IgD-negative memory B cell (primary cell): ENCODE measurements around the gene CTNNA3. TPM values are rescaled to one million over a fixed set of nuclear protein-coding genes. Genes with fewer than 3 reads are reported as not detected.
A peak's percentile ranks its signal among the peaks of the same experiment; 100 is the strongest.

Experiments
- H3K27ac Mint-ChIP-seq, 3 donors: one replicate each; pipeline ENCODE4 v1.8.0; 2020 to 2022; ENCODE audit warnings: mild to moderate bottlenecking in 3 of 3, mixed read lengths in 3 of 3, moderate library complexity in 1 of 3
- H3K27me3 Mint-ChIP-seq: one replicate; pipeline ENCODE4 v1.8.0; 2021; ENCODE audit warnings: mixed read lengths
- H3K36me3 Mint-ChIP-seq: one replicate; pipeline ENCODE4 v1.8.0; 2020; ENCODE audit warnings: mild to moderate bottlenecking, mixed read lengths
- H3K4me1 Mint-ChIP-seq, 3 donors: one replicate each; pipeline ENCODE4 v1.8.0; 2020 to 2022; ENCODE audit warnings: mixed read lengths in 3 of 3, mild to moderate bottlenecking in 1 of 3
- H3K4me3 Mint-ChIP-seq, 4 donors: one replicate each; pipeline ENCODE4 v1.8.0; 2020 to 2022; ENCODE audit warnings: mild to moderate bottlenecking in 4 of 4, mixed read lengths in 4 of 4, moderate library complexity in 3 of 4
- H3K9me3 Mint-ChIP-seq, 3 donors: one replicate each; pipeline ENCODE4 v1.8.0; 2020 to 2021; ENCODE audit warnings: mixed read lengths in 3 of 3, mild to moderate bottlenecking in 1 of 3
- polyA plus RNA-seq: library from polyadenylated mRNA; unstranded; fragments of 300-500 nt; fragmentation: Illumina TruSeq; gene quantifications from one replicate; pipeline ENCODE4 v1.2.3, GENCODE V29; 2021

The CTNNA3 gene
- polyA plus RNA-seq, 1 donor from 2014 or later = 1.0 TPM

DNA sequence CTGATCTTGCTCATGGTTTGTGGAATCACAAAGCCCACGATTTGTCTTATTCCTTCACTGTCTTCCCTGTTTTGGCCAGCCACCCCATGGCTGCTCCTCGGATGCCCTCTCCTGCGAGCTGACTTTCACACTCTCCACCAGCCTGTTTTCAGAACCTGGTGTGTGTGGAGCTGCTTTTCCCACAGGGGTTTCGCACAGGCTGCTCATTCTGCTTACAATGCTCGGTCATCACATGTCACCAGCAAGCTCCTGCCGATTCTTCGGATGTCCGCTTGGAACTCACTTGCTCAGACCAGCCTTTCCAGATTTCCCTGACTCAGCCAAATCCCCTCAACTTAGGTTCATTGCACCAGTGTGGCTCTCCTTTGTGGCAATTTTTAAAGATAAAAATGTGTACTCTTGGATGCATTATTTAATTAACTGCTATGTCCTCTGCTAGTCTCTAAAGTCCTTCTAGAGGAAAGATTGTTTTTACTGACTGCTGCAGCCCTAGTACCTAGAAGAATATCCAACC, 1788.7 kb downstream of the CTNNA3 start:
- no peak overlapping the region for H3K27ac Mint-ChIP-seq
- peaks cover 1 to 5% (median 2%) of the 10 kb centered on the region in 3 donors for H3K9me3 Mint-ChIP-seq
- no peaks in the 10 kb centered on the region for H3K27me3 Mint-ChIP-seq
- H3K36me3 Mint-ChIP-seq = no peaks in the 10 kb centered on the region
- H3K4me3 Mint-ChIP-seq = no peak overlapping the region
- H3K4me1 Mint-ChIP-seq = no peaks in the 10 kb centered on the region

DNA sequence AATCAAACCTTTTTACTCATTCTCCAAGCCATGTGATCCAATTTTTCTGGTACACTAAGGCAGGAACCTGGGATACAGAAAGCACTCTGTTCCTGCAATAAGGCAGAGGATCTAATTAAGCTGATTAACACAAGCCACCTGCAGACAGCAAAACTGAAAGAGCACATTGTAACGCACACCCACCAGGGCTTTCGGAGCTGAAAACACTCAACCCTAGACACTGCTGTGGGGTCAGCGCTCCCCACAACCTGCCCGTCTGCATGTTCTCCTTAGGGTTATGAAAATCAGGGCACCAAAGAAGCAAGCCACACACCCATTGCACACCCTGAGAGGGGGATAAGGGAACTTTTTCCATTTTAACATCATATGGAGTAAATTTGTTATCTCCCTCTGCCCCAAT, 1792.4 kb downstream of the CTNNA3 start:
- Mint-ChIP-seq H3K4me3 (no peak overlapping the region), H3K36me3 (no peaks in the 10 kb centered on the region), H3K4me1 (no peaks in the 10 kb centered on the region), H3K9me3 (peaks cover 1 to 11% (median 8%) of the 10 kb centered on the region in 3 donors), H3K27ac (no peak overlapping the region), H3K27me3 (no peaks in the 10 kb centered on the region)

DNA sequence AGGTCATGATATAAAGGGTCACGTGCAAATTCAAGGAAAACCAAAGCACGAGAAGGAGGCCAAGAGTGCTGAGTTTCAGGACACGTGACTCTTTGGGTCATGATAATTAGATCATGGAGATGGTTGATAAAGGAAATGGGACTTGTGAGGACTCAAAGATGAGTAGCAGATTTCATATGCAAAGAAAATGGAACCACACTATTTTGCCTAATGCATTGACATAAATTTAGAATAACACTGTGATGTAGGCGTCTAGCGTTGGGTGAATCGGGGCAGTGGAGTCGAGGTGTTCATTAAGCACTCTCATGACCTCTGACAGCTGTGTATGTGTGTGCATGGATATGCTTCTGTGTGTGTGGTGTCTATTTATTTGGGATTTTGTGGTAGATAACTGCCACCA, 1795.7 kb downstream of the CTNNA3 start:
- peak overlapping the region in 1 of 3 donors; percentile 34 for H3K27ac Mint-ChIP-seq
- H3K4me1 Mint-ChIP-seq = no peaks in the 10 kb centered on the region
- peaks cover 1 to 11% (median 8%) of the 10 kb centered on the region in 3 donors for H3K9me3 Mint-ChIP-seq
- H3K4me3 Mint-ChIP-seq = no peak overlapping the region
- no peaks in the 10 kb centered on the region for H3K27me3 Mint-ChIP-seq
- H3K36me3 Mint-ChIP-seq = no peaks in the 10 kb centered on the region

DNA sequence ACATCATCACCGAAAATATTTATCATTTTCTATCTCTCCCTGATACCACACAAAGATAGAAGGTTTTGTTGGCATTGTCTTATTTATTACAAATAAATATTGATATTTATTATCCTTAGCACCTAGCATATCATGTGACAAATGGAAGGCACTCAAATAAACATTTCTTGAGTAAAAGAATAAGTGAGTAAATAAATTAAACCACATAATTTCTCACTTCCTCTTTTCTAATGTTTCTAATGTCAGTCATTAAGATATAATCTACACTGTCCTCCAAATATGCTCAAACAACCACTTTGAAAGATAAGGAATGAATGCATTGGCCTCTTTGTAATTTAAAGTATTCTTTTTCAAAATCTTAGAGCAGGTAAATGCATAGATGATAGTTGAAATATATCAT, 1797.9 kb downstream of the CTNNA3 start:
- H3K4me3 Mint-ChIP-seq = no peak overlapping the region
- no peaks in the 10 kb centered on the region for H3K27me3 Mint-ChIP-seq
- no peaks in the 10 kb centered on the region for H3K4me1 Mint-ChIP-seq
- no peak overlapping the region for H3K27ac Mint-ChIP-seq
- no peaks in the 10 kb centered on the region for H3K36me3 Mint-ChIP-seq
- H3K9me3 Mint-ChIP-seq = peaks cover 0 to 8% (median 6%) of the 10 kb centered on the region in 3 donors

DNA sequence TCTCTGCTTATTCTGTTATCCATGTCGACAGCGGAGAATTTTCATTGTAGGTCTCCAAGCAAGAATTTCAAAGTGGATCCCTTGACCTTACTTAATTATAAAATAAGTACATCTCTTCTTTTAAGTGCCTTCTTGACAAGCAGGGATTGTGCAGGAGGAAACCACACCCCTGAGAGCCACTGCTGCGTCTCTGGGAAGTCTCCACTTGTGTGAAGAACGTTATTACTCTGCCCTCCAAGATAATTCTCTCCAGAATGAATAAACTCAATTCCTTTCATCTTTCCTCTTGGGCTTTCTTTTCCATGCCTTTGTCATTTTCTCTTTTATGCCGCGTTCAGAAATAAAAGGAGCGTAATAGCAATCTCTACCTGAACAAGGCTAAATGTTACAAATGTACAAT, 1801.0 kb downstream of the CTNNA3 start:
- peaks cover 1 to 7% (median 3%) of the 10 kb centered on the region in 3 donors for H3K9me3 Mint-ChIP-seq
- H3K27me3 Mint-ChIP-seq = no peaks in the 10 kb centered on the region
- no peaks in the 10 kb centered on the region for H3K4me1 Mint-ChIP-seq
- H3K27ac Mint-ChIP-seq = no peak overlapping the region
- no peak overlapping the region for H3K4me3 Mint-ChIP-seq
- no peaks in the 10 kb centered on the region for H3K36me3 Mint-ChIP-seq

DNA sequence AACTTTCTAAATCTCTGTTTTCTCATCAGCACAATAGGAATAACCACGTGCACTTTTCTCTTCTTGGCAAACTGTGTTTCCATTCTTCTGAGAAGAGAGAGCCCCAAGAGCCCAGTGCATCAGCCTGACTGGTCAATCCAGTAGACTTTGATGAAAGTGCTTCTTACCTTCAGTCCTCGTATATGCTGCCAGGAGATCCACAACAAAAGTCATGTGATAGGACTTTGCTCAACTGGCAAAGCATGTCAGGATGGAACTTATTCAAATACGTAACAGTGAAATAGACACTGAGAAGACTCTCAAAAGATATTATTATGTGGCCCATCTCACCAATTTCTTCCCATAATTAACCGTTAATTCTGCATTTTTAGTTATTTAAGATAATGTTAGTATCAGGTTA, 1801.6 kb downstream of the CTNNA3 start:
- Mint-ChIP-seq H3K4me1 (no peaks in the 10 kb centered on the region), H3K36me3 (no peaks in the 10 kb centered on the region), H3K27ac (no peak overlapping the region), H3K27me3 (no peaks in the 10 kb centered on the region), H3K4me3 (no peak overlapping the region), H3K9me3 (peaks cover 0 to 3% (median 1%) of the 10 kb centered on the region in 3 donors)

DNA sequence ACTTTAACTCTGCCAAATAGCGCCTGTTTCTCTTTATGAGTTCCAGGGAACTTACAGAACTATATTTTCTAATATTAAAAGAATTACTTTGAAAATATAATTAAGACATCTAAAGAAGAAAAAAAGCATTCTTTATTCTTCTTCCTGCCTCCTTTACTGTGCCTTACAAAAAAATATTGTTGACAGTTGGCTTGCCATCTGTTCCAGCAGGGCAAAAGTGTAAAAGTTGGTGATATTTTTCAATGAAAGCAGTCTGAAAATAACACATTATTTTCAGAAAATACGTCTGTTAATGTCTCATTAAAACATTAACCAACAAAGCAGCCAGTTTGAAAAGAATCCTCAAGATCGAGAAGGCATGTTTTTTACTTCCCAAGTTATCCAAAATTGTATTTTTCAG, 1802.3 kb downstream of the CTNNA3 start:
- Mint-ChIP-seq H3K9me3 (peaks cover 0 to 3% (median 1%) of the 10 kb centered on the region in 3 donors), H3K4me1 (no peaks in the 10 kb centered on the region), H3K4me3 (no peak overlapping the region), H3K36me3 (no peaks in the 10 kb centered on the region), H3K27ac (no peak overlapping the region), H3K27me3 (no peaks in the 10 kb centered on the region)

DNA sequence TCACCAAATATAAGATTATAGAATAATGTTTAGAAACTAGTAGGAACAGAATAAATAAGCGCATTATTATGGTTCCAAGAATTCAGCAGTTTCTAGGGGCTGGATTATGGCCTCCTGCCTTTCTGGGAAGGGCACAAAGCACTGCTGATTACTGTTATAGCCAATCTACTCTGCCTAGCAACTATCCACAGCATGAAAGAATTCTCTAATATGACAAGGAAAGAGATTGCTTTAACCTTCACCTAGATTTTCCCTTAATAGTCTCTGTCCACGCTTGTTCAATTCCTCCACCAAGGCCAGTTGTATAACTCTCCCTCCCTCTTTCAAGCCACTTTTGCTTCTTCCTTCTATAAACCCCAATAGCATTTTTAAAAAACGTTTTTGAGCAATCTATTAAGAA, 1803.7 kb downstream of the CTNNA3 start:
- Mint-ChIP-seq H3K27ac (no peak overlapping the region), H3K4me1 (no peaks in the 10 kb centered on the region), H3K9me3 (peaks cover 0 to 2% (median 1%) of the 10 kb centered on the region in 3 donors), H3K27me3 (no peaks in the 10 kb centered on the region), H3K36me3 (no peaks in the 10 kb centered on the region), H3K4me3 (no peak overlapping the region)

DNA sequence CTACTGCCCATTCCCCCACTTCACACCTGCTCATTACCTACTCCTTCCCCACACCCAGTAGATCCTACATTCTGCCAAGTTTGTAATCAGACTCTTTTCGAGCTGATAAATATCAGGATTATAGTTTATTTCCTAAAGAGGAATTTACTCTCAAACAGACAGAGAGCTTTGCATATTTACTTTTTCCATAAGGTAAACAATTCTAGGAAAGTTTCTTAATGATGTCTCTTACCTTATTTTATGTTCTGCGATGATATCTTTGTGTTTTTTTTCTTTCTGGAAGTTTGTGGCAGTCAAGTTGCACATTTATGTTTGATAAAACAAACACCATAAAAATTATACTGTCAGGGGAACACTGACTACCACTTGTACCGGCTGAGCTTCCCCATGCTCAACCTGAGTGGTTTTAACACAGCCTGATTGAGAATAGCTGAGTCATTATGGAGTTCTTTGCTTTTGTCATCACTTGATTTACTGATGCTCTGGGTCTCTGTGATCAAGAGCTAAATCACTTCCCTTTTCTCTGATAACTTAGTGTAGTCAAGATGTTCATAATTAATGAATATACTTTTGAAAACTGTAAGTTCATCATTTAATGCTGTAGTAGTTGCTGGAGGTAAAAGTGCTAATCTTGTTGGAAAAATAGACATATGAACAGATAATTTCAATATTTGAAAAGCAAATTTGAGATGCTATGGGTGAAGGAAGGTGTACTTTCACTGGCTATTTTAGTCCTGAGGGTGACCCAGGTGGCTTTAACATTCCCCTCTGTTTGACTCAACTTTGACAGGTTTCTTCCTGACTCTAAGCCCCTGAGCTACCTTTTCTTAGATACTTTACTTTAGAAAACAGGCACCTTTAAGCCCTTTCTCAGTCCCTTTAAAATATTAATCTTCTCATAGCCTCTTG, 1804.7 kb downstream of the CTNNA3 start:
- H3K27ac Mint-ChIP-seq = no peak overlapping the region

DNA sequence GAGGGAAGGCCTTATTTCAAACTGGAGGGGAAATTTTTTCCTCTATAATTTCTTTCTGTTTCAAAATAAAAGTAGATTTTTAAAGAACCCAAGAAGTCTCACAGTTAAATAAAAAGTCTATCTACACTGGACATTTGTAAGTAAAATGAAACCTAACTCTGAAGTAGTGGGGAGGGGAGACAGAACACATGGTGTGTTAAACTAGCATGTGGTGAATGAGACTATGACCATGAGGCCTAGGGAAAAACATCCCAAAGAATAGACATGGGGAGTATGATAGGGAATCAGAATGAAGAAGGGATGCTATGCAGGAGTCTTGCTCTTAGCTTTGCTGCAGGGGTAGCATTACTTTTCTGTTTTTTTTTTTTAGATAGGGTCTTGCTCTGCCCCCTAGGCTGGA, 1831.5 kb downstream of the CTNNA3 start:
- Mint-ChIP-seq H3K27me3 (no peaks in the 10 kb centered on the region), H3K4me3 (no peak overlapping the region), H3K9me3 (peaks cover 0 to 9% (median 2%) of the 10 kb centered on the region in 3 donors), H3K36me3 (no peaks in the 10 kb centered on the region), H3K4me1 (no peaks in the 10 kb centered on the region), H3K27ac (no peak overlapping the region)

More for the DNA sequence above, 1804.7 kb downstream of the CTNNA3 start:
- no peaks in the 10 kb centered on the region for H3K27me3 Mint-ChIP-seq
- no peaks in the 10 kb centered on the region for H3K4me1 Mint-ChIP-seq
- H3K4me3 Mint-ChIP-seq = no peak overlapping the region
- no peaks in the 10 kb centered on the region for H3K36me3 Mint-ChIP-seq
- peaks cover 3 to 8% (median 4%) of the 10 kb centered on the region in 3 donors for H3K9me3 Mint-ChIP-seq

DNA sequence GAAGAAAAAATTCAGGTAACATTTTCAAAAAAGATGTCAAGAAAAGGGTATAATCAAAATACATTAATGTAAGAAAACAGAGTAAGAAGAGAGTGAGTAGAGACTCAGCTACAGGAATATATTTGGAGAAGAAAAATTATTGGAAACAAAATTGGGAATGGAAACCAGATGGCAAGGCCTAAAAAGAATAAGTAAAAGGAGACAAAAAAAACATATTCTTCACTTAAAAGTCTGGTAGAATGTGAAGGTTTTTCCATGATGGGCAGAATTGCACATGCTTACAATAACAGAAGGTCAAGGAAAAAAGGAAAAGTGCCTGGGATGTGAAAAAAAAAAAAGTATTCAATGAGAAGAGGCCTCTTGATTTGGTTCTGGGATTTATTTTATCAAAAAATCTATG, 1832.0 kb downstream of the CTNNA3 start:
- H3K9me3 Mint-ChIP-seq = peaks cover 0 to 9% (median 2%) of the 10 kb centered on the region in 3 donors

More for the DNA sequence above, 1832.0 kb downstream of the CTNNA3 start:
- H3K27me3 Mint-ChIP-seq = no peaks in the 10 kb centered on the region
- no peak overlapping the region for H3K27ac Mint-ChIP-seq
- H3K36me3 Mint-ChIP-seq = no peaks in the 10 kb centered on the region
- no peaks in the 10 kb centered on the region for H3K4me1 Mint-ChIP-seq
- no peak overlapping the region for H3K4me3 Mint-ChIP-seq

Other genes starting within 250 kb of the CTNNA3 start
- not detected for gene DNAJC12, start 142.0 kb upstream of the CTNNA3 start, polyA plus RNA-seq
- 21.6 TPM for gene SIRT1, start 188.5 kb upstream of the CTNNA3 start, polyA plus RNA-seq